GM23248 (cell line): Measurements from ENCODE around the gene GLI1.

ENCODE experiments used
- EZH2 ChIP-seq: fragments of 200-600 bp; sonication (generic); IDR thresholded peaks from 2 replicates; pipeline ENCODE4 v1.6.1; 2018; ENCODE audit warnings: antibody characterized with exemption, mild to moderate bottlenecking; ENCODE audit not compliant: insufficient read depth, poor library complexity, severe bottlenecking
- EZH2phosphoT487 ChIP-seq: fragments of 200-600 bp; sonication (generic); IDR thresholded peaks from 2 replicates; pipeline ENCODE4 v1.6.1; 2018; ENCODE audit warnings: antibody characterized with exemption, moderate library complexity, mild to moderate bottlenecking, low read depth; ENCODE audit not compliant: insufficient read depth

DNA sequence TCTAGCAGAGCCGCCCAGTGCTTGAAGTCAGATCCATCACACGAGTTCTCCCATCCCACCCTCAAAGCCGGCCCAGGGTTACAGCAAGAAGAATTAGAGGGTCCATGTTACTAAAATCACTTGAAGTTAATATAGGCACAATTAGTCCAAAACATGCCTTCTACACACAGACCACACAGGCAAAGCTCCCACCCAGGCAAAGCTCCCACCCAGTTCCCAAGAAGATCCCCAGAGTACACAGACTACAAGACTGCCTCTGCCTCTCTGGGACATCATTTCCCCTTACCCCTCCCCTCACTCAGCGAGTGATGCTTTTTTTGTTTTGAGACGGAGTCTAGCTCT lies 3.3 kb downstream of the GLI1 start:
- TF ChIP-seq EZH2phosphoT487 (no peak), EZH2 (no peak)
